HG02610 (cell line): ENCODE results near the gene CDH13.

Experiments
- ATAC-seq: cut with Tn5 transposase; IDR thresholded peaks from one replicate; pipeline ENCODE4 v1.9.1; 2021; ENCODE audit warnings: mild to moderate bottlenecking, moderate library complexity; ENCODE audit not compliant: unreplicated experiment

Gene CDH13

GRCh38 chr16:82626791-82627261 lies at the start of gene CDH13:
Gene CDH13 (plus strand): TSS chr16:82626969.
- ATAC-seq: no peak

GRCh38 chr16:82580298-82580890 lies 46.4 kb upstream of the CDH13 start:
- ATAC-seq: no peak

GRCh38 chr16:82582975-82583374 lies 43.8 kb upstream of the CDH13 start:
- no peak for ATAC-seq

- no peak for ATAC-seq
Measured at GRCh38 chr16:82583422-82583821, 43.3 kb upstream of the CDH13 start.

GRCh38 chr16:82584553-82585152 lies 42.1 kb upstream of the CDH13 start:
- ATAC-seq: no peak

- no peak for ATAC-seq
Measured at GRCh38 chr16:82585675-82586074, 41.1 kb upstream of the CDH13 start.

GRCh38 chr16:82586130-82586529 lies 40.6 kb upstream of the CDH13 start:
- no peak for ATAC-seq

GRCh38 chr16:82587289-82587688 lies 39.5 kb upstream of the CDH13 start:
- ATAC-seq: no peak

- no peak for ATAC-seq
Measured at GRCh38 chr16:82589407-82589806, 37.4 kb upstream of the CDH13 start.

GRCh38 chr16:82594114-82594513 lies 32.7 kb upstream of the CDH13 start:
- ATAC-seq: no peak

GRCh38 chr16:82598771-82599170 lies 28.0 kb upstream of the CDH13 start:
- ATAC-seq: no peak

GRCh38 chr16:82601989-82602640 lies 24.7 kb upstream of the CDH13 start:
- ATAC-seq: no peak

GRCh38 chr16:82603784-82604411 lies 22.9 kb upstream of the CDH13 start:
- ATAC-seq: no peak

- ATAC-seq: no peak
Measured at GRCh38 chr16:82605076-82605475, 21.7 kb upstream of the CDH13 start.

- ATAC-seq: no peak
Measured at GRCh38 chr16:82605863-82606620, 20.7 kb upstream of the CDH13 start.

GRCh38 chr16:82609140-82609539 lies 17.6 kb upstream of the CDH13 start:
- ATAC-seq: no peak

GRCh38 chr16:82612263-82612662 lies 14.5 kb upstream of the CDH13 start:
- ATAC-seq: no peak

- no peak for ATAC-seq
Measured at GRCh38 chr16:82616356-82616755, 10.4 kb upstream of the CDH13 start.

- ATAC-seq: no peak
Measured at GRCh38 chr16:82621781-82622180, 5.0 kb upstream of the CDH13 start.

- ATAC-seq: no peak
Measured at GRCh38 chr16:82623241-82623640, 3.5 kb upstream of the CDH13 start.
